Measurements from ENCODE around the gene NACC1.

DNA sequence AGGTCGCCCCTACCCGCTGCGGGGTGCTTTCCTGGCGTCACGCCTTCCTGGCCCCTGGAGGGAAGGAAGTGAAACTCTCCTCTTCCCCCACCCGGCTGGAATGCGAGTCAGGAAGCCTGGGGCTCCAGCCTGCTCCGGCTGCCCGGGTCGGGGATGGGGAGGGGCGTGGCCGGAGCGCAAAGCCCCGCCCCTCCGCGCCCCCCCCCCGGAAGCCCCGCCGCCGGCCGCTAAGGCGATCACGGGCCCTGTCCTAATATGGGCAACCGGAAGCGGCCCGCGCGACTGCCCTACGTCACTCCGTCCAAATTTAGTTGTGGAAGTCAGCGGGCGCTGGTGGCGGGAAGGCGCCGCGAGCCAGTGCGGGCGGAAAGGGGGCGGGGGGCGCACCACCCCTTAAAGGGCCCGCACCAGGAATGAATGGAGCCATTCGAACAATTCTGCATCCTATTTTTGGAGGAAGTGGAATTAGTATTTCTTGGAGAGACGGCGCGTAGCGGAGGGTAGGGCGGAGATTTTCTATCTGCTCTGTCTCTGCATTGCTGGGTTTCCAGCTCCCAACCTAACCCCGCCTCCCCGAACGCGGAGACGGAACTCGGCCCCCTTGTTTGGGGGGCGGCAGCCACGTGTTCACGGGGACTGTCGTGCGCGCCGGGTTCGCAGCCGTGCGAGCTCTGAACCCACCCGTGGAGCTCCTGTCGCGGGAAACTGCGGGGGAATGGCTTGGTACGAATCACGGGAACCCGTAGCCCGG, 33.7 kb downstream of the NACC1 start:
- TF ChIP-seq, protein P1, sequence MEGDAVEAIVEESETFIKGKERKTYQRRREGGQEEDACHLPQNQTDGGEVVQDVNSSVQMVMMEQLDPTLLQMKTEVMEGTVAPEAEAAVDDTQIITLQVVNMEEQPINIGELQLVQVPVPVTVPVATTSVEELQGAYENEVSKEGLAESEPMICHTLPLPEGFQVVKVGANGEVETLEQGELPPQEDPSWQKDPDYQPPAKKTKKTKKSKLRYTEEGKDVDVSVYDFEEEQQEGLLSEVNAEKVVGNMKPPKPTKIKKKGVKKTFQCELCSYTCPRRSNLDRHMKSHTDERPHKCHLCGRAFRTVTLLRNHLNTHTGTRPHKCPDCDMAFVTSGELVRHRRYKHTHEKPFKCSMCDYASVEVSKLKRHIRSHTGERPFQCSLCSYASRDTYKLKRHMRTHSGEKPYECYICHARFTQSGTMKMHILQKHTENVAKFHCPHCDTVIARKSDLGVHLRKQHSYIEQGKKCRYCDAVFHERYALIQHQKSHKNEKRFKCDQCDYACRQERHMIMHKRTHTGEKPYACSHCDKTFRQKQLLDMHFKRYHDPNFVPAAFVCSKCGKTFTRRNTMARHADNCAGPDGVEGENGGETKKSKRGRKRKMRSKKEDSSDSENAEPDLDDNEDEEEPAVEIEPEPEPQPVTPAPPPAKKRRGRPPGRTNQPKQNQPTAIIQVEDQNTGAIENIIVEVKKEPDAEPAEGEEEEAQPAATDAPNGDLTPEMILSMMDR (IDR thresholded peaks at IDR 0.05) = peak in 5 of 12 donors; percentile 5 to 29 (median 14)
- TF ChIP-seq POLR2A (IDR thresholded peaks at IDR 0.05) = peak; percentile 92 to 95

Measured in heart left ventricle (tissue), 13 donors.